Heart left ventricle (tissue), 13 donors: ENCODE measurements around the gene SPSB3.

Source experiments
- POLR2A ChIP-seq, 2 donors: fragments of 450-650 bp; IDR thresholded peaks; one replicate each; pipeline ENCODE4 v1.6.1; 2017; ENCODE audit warnings: antibody characterized with exemption in 2 of 2, mild to moderate bottlenecking in 2 of 2, moderate library complexity in 2 of 2
- TF ChIP-seq, protein P1 (sequence below), 12 donors: fragments of 200-600 bp; sonication (generic) in 4 of 12; IDR thresholded peaks; one replicate each; pipeline versions ENCODE4 v1.5.0 to v1.8.0; 2018 to 2022; ENCODE audit warnings: antibody characterized with exemption in 12 of 12, mild to moderate bottlenecking in 5 of 12
- donor health status: ischemic (EF 13 %, LVEDD 7.1; RV severe dilation, severe dysfunction).
- donor health status: DM: no; HTN: yes; CAD: no.
- donor health status: DM: no; HTN: no; CAD: no.
- donor health status: ischemic (EF 25% LVEDD 6.9; RV normal size, moderate dysfunction).
- donor health status: ischemic (EF 25% LVEDD 5.7; RV mildly dilated, moderate dysfunction).
- donor health status: ischemic (EF 35%, LVEDD 5.7; RV mildly dilated, moderate dysfunction).
- donor health status: nonischemic (EF 11% LVEDD 7.7; RV severe dilation, severe dysfunction).
- donor health status: DM: yes; HTN: yes; CAD: no.
- donor health status: PGD.
- donor health status: ischemic (EF 29% LVEDD 5.4; RV normal size, mild dysfunction).
- donor health status: nonischemic (EF 23%, LVEDD 6.1; RV moderate dilation, normal function).

DNA sequence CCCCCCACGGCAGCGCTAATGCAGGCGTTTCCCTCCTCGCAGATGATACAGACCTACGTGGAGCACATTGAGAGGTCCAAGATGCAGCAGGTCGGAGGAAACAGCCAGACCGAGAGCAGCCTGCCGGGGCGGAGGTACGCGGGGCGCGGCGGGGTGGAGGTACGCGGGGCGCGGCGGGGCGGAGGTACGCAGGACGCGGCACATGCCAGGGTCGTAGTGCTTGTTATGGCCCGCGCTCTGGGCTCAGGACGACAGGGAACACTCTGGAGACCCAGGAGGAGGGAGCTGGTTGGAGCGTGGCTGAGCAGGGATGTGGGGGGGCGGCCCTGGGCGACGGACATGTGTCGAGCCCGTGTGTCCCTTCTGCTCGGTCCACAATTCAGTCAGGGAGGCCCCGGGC is 52.9 kb downstream of the SPSB3 start:
- TF ChIP-seq, protein P1, sequence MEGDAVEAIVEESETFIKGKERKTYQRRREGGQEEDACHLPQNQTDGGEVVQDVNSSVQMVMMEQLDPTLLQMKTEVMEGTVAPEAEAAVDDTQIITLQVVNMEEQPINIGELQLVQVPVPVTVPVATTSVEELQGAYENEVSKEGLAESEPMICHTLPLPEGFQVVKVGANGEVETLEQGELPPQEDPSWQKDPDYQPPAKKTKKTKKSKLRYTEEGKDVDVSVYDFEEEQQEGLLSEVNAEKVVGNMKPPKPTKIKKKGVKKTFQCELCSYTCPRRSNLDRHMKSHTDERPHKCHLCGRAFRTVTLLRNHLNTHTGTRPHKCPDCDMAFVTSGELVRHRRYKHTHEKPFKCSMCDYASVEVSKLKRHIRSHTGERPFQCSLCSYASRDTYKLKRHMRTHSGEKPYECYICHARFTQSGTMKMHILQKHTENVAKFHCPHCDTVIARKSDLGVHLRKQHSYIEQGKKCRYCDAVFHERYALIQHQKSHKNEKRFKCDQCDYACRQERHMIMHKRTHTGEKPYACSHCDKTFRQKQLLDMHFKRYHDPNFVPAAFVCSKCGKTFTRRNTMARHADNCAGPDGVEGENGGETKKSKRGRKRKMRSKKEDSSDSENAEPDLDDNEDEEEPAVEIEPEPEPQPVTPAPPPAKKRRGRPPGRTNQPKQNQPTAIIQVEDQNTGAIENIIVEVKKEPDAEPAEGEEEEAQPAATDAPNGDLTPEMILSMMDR (IDR thresholded peaks at IDR 0.05), result no peak
- TF ChIP-seq POLR2A (IDR thresholded peaks at IDR 0.05), result no peak
